HEK293 (cell line): Measurements from ENCODE around the gene KCNQ1.

Experiments used
- ZBTB20 ChIP-seq: fragments of 450-650 bp; formaldehyde crosslinking; IDR thresholded peaks from 2 replicates; pipeline ENCODE4 v1.5.1; 2016; ENCODE audit warnings: missing biosample characterization, missing genetic modification characterization
- ZFP69B ChIP-seq: fragments of 450-650 bp; formaldehyde crosslinking; IDR thresholded peaks from 2 replicates; pipeline ENCODE4 v1.5.1; 2016; ENCODE audit warnings: missing biosample characterization, missing genetic modification characterization
- ZNF138 ChIP-seq: fragments of 450-650 bp; formaldehyde crosslinking; IDR thresholded peaks from 2 replicates; pipeline ENCODE4 v1.5.1; 2016; ENCODE audit warnings: missing biosample characterization, missing genetic modification characterization, borderline replicate concordance
- ZNF239 ChIP-seq: fragments of 450-650 bp; formaldehyde crosslinking; IDR thresholded peaks from 2 replicates; pipeline ENCODE4 v1.5.1; 2016; ENCODE audit warnings: missing biosample characterization, missing genetic modification characterization
- ZNF274 ChIP-seq, 2 experiments: fragments of 200-500 bp in 1 of 2; fragments of 450-650 bp in 1 of 2; sonication (Bioruptor generic) in 1 of 2; formaldehyde crosslinking in 1 of 2; IDR thresholded peaks; 2 replicates each; pipeline versions ENCODE4 v1.5.1 to v1.6.1; 2014 to 2016; ENCODE audit warnings: borderline replicate concordance in 1 of 2, inconsistent platforms in 1 of 2, low read length in 1 of 2, missing biosample characterization in 1 of 2, missing genetic modification characterization in 1 of 2
- ZNF514 ChIP-seq: fragments of 450-650 bp; formaldehyde crosslinking; IDR thresholded peaks from 2 replicates; pipeline ENCODE4 v1.5.1; 2016; ENCODE audit warnings: missing biosample characterization, missing genetic modification characterization
- ZSCAN30 ChIP-seq: fragments of 450-650 bp; IDR thresholded peaks from 2 replicates; pipeline ENCODE4 v1.5.1; 2018; ENCODE audit warnings: missing biosample characterization, mild to moderate bottlenecking, missing genetic modification characterization, moderate library complexity
- TF ChIP-seq, protein P1 (sequence below): fragments of 450-650 bp; formaldehyde crosslinking; IDR thresholded peaks from 2 replicates; pipeline ENCODE4 v1.5.0; 2017; ENCODE audit warnings: missing biosample characterization, missing genetic modification characterization, borderline replicate concordance
- TF ChIP-seq, protein P2 (sequence below): fragments of 450-650 bp; formaldehyde crosslinking; IDR thresholded peaks from 2 replicates; pipeline ENCODE4 v1.5.1; 2016; ENCODE audit warnings: missing biosample characterization, missing genetic modification characterization
- TF ChIP-seq, protein P3 (sequence below): fragments of 450-650 bp; formaldehyde crosslinking; IDR thresholded peaks from 2 replicates; pipeline ENCODE4 v1.5.1; 2016; ENCODE audit warnings: missing biosample characterization, missing genetic modification characterization
- TF ChIP-seq, protein P4 (sequence below): fragments of 450-650 bp; formaldehyde crosslinking; IDR thresholded peaks from 2 replicates; pipeline ENCODE4 v1.5.1; 2016; ENCODE audit warnings: missing biosample characterization, missing genetic modification characterization
- TF ChIP-seq, protein P5 (sequence below): fragments of 450-650 bp; formaldehyde crosslinking; IDR thresholded peaks from 2 replicates; pipeline ENCODE4 v1.5.1; 2016; ENCODE audit warnings: missing biosample characterization, missing genetic modification characterization
- TF ChIP-seq, protein P6 (sequence below): fragments of 450-650 bp; formaldehyde crosslinking; conservative IDR thresholded peaks from 2 replicates; pipeline ENCODE4 v1.5.1; 2016; ENCODE audit warnings: low read depth, missing biosample characterization, missing genetic modification characterization

DNA sequence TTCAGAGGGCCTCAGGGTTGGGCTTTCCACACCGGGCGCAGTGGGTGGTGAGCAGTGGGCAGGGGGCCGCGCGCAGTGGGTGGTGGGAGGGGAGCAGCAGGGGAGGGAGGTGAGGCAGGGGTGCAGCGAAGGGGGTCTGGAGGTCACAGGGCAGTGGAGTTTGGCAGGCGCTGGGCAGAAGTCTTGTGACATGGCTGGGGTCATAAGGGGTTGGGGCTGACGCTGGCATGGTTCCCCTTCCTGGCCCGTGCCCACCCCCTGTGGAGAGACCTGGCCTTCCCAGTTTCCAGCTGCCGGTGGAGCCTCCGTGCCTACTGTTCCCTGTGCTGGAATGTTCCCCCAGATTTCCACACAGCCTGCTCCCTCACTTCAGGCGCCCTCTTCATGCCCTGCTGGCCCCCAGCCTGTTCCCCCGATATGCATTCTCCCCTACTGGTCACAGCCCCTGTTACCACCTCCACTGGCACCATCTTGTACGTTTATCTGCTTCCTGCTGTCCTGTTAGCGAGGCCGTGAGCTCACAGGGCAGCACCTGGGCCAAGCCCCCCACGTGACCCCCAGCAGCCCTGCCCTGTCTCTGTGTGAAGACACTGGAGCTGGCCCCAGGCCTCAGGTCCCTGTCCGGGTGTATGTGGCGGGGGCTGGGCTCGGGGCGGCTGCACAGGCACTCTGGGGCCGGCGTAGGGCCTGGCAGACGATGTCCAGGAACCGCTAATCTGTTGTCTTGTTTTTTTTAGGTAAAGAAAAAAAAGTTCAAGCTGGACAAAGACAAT is 143.4 kb downstream of the KCNQ1 start:
- TF ChIP-seq, protein P1, sequence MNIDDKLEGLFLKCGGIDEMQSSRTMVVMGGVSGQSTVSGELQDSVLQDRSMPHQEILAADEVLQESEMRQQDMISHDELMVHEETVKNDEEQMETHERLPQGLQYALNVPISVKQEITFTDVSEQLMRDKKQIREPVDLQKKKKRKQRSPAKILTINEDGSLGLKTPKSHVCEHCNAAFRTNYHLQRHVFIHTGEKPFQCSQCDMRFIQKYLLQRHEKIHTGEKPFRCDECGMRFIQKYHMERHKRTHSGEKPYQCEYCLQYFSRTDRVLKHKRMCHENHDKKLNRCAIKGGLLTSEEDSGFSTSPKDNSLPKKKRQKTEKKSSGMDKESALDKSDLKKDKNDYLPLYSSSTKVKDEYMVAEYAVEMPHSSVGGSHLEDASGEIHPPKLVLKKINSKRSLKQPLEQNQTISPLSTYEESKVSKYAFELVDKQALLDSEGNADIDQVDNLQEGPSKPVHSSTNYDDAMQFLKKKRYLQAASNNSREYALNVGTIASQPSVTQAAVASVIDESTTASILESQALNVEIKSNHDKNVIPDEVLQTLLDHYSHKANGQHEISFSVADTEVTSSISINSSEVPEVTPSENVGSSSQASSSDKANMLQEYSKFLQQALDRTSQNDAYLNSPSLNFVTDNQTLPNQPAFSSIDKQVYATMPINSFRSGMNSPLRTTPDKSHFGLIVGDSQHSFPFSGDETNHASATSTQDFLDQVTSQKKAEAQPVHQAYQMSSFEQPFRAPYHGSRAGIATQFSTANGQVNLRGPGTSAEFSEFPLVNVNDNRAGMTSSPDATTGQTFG (tag by site-specific recombination) = no peak
- TF ChIP-seq, protein P2, sequence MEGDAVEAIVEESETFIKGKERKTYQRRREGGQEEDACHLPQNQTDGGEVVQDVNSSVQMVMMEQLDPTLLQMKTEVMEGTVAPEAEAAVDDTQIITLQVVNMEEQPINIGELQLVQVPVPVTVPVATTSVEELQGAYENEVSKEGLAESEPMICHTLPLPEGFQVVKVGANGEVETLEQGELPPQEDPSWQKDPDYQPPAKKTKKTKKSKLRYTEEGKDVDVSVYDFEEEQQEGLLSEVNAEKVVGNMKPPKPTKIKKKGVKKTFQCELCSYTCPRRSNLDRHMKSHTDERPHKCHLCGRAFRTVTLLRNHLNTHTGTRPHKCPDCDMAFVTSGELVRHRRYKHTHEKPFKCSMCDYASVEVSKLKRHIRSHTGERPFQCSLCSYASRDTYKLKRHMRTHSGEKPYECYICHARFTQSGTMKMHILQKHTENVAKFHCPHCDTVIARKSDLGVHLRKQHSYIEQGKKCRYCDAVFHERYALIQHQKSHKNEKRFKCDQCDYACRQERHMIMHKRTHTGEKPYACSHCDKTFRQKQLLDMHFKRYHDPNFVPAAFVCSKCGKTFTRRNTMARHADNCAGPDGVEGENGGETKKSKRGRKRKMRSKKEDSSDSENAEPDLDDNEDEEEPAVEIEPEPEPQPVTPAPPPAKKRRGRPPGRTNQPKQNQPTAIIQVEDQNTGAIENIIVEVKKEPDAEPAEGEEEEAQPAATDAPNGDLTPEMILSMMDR (tag by site-specific recombination) = no peak
- TF ChIP-seq ZNF274 (IDR thresholded peaks at IDR 0.05; ENCODE audit: low read length) (no peak), ZNF274 (tag by site-specific recombination; IDR thresholded peaks at IDR 0.05; ENCODE audit: borderline replicate concordance) (no peak), ZNF239 (tag by site-specific recombination) (no peak), ZBTB20 (no peak), ZNF514 (no peak), ZSCAN30 (no peak), ZNF138 (tag by site-specific recombination) (no peak), ZFP69B (tag by site-specific recombination) (no peak)
- TF ChIP-seq, protein P3, sequence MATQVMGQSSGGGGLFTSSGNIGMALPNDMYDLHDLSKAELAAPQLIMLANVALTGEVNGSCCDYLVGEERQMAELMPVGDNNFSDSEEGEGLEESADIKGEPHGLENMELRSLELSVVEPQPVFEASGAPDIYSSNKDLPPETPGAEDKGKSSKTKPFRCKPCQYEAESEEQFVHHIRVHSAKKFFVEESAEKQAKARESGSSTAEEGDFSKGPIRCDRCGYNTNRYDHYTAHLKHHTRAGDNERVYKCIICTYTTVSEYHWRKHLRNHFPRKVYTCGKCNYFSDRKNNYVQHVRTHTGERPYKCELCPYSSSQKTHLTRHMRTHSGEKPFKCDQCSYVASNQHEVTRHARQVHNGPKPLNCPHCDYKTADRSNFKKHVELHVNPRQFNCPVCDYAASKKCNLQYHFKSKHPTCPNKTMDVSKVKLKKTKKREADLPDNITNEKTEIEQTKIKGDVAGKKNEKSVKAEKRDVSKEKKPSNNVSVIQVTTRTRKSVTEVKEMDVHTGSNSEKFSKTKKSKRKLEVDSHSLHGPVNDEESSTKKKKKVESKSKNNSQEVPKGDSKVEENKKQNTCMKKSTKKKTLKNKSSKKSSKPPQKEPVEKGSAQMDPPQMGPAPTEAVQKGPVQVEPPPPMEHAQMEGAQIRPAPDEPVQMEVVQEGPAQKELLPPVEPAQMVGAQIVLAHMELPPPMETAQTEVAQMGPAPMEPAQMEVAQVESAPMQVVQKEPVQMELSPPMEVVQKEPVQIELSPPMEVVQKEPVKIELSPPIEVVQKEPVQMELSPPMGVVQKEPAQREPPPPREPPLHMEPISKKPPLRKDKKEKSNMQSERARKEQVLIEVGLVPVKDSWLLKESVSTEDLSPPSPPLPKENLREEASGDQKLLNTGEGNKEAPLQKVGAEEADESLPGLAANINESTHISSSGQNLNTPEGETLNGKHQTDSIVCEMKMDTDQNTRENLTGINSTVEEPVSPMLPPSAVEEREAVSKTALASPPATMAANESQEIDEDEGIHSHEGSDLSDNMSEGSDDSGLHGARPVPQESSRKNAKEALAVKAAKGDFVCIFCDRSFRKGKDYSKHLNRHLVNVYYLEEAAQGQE (tag by site-specific recombination) = no peak
- TF ChIP-seq, protein P4, sequence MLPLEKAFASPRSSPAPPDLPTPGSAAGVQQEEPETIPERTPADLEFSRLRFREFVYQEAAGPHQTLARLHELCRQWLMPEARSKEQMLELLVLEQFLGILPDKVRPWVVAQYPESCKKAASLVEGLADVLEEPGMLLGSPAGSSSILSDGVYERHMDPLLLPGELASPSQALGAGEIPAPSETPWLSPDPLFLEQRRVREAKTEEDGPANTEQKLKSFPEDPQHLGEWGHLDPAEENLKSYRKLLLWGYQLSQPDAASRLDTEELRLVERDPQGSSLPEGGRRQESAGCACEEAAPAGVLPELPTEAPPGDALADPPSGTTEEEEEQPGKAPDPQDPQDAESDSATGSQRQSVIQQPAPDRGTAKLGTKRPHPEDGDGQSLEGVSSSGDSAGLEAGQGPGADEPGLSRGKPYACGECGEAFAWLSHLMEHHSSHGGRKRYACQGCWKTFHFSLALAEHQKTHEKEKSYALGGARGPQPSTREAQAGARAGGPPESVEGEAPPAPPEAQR (tag by site-specific recombination) = no peak
- TF ChIP-seq, protein P5, sequence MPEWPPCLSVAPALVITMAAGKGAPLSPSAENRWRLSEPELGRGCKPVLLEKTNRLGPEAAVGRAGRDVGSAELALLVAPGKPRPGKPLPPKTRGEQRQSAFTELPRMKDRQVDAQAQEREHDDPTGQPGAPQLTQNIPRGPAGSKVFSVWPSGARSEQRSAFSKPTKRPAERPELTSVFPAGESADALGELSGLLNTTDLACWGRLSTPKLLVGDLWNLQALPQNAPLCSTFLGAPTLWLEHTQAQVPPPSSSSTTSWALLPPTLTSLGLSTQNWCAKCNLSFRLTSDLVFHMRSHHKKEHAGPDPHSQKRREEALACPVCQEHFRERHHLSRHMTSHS = no peak
- TF ChIP-seq, protein P6, sequence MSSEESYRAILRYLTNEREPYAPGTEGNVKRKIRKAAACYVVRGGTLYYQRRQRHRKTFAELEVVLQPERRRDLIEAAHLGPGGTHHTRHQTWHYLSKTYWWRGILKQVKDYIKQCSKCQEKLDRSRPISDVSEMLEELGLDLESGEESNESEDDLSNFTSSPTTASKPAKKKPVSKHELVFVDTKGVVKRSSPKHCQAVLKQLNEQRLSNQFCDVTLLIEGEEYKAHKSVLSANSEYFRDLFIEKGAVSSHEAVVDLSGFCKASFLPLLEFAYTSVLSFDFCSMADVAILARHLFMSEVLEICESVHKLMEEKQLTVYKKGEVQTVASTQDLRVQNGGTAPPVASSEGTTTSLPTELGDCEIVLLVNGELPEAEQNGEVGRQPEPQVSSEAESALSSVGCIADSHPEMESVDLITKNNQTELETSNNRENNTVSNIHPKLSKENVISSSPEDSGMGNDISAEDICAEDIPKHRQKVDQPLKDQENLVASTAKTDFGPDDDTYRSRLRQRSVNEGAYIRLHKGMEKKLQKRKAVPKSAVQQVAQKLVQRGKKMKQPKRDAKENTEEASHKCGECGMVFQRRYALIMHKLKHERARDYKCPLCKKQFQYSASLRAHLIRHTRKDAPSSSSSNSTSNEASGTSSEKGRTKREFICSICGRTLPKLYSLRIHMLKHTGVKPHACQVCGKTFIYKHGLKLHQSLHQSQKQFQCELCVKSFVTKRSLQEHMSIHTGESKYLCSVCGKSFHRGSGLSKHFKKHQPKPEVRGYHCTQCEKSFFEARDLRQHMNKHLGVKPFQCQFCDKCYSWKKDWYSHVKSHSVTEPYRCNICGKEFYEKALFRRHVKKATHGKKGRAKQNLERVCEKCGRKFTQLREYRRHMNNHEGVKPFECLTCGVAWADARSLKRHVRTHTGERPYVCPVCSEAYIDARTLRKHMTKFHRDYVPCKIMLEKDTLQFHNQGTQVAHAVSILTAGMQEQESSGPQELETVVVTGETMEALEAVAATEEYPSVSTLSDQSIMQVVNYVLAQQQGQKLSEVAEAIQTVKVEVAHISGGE (tag by site-specific recombination) = no peak
